ENCODE data around the gene PRPF40A.

PRPF40A gene

GRCh38 chr2:152623076-152623740, 94.1 kb downstream of the PRPF40A start:
- DNase-seq (ENCODE audit: low read depth): no peak
- H3K4me3 ChIP-seq (ENCODE audit: low read depth, low read length): no peak overlapping the region
- no peak for TF ChIP-seq CTCF (IDR thresholded peaks at IDR 0.05; ENCODE audit: insufficient read depth, low read depth, low read length, missing control alignments)

GRCh38 chr2:152622219-152622618, 95.0 kb downstream of the PRPF40A start:
- H3K4me3 ChIP-seq (ENCODE audit: low read depth, low read length): no peak overlapping the region
- no peak for TF ChIP-seq CTCF (IDR thresholded peaks at IDR 0.05; ENCODE audit: insufficient read depth, low read depth, low read length, missing control alignments)
- no peak for DNase-seq (ENCODE audit: low read depth)

- TF ChIP-seq CTCF (IDR thresholded peaks at IDR 0.05; ENCODE audit: insufficient read depth, low read depth, low read length, missing control alignments): no peak
- no peak overlapping the region for H3K4me3 ChIP-seq (ENCODE audit: low read depth, low read length)
- DNase-seq (ENCODE audit: low read depth): no peak
Measured at GRCh38 chr2:152620985-152621384, 96.3 kb downstream of the PRPF40A start.

- TF ChIP-seq CTCF (IDR thresholded peaks at IDR 0.05; ENCODE audit: insufficient read depth, low read depth, low read length, missing control alignments): no peak
- DNase-seq (ENCODE audit: low read depth): no peak
- H3K4me3 ChIP-seq (ENCODE audit: low read depth, low read length): no peak overlapping the region
Measured at GRCh38 chr2:152620208-152620607, 97.1 kb downstream of the PRPF40A start.

GRCh38 chr2:152618193-152618564, 99.1 kb downstream of the PRPF40A start:
- TF ChIP-seq CTCF (IDR thresholded peaks at IDR 0.05; ENCODE audit: insufficient read depth, low read depth, low read length, missing control alignments): no peak
- no peak for DNase-seq (ENCODE audit: low read depth)
- H3K4me3 ChIP-seq (ENCODE audit: low read depth, low read length): no peak overlapping the region

GRCh38 chr2:152617456-152618192, 99.6 kb downstream of the PRPF40A start:
- no peak overlapping the region for H3K4me3 ChIP-seq (ENCODE audit: low read depth, low read length)
- no peak for DNase-seq (ENCODE audit: low read depth)
- no peak for TF ChIP-seq CTCF (IDR thresholded peaks at IDR 0.05; ENCODE audit: insufficient read depth, low read depth, low read length, missing control alignments)

Data from GM12865 (cell line).